WTC11 (cell line): ENCODE measurements around the gene SLC4A9.

ENCODE experiments used
- ATF3 ChIP-seq: sonication (generic); formaldehyde crosslinking; conservative IDR thresholded peaks from 2 replicates; pipeline ENCODE4 v1.8.1; 2022; ENCODE audit warnings: mild to moderate bottlenecking, missing genetic modification reagents
- CTCF ChIP-seq: fragments of 200-600 bp; IDR thresholded peaks from 2 replicates; pipeline ENCODE4 v1.8.0; 2022; ENCODE audit warnings: antibody characterized with exemption
- E2F4 ChIP-seq: sonication (generic); formaldehyde crosslinking; IDR thresholded peaks from 2 replicates; pipeline ENCODE4 v1.8.1; 2022; ENCODE audit warnings: low read depth, mild to moderate bottlenecking, moderate library complexity, missing genetic modification reagents, borderline replicate concordance
- FOXP1 ChIP-seq: sonication (generic); formaldehyde crosslinking; IDR thresholded peaks from 2 replicates; pipeline ENCODE4 v1.8.0; 2022; ENCODE audit warnings: missing genetic modification reagents, mild to moderate bottlenecking, moderate library complexity, borderline replicate concordance
- ZSCAN18 ChIP-seq: fragments of 250-450 bp; sonication (Bioruptor Pico); IDR thresholded peaks from 2 replicates; pipeline ENCODE4 v2.1.2; 2022; ENCODE audit warnings: mild to moderate bottlenecking, moderate library complexity
- TF ChIP-seq, protein P1 (sequence below): sonication (generic); formaldehyde crosslinking; IDR thresholded peaks from 2 replicates; pipeline ENCODE4 v1.8.1; 2022; ENCODE audit warnings: low read depth, missing genetic modification reagents, borderline replicate concordance

DNA sequence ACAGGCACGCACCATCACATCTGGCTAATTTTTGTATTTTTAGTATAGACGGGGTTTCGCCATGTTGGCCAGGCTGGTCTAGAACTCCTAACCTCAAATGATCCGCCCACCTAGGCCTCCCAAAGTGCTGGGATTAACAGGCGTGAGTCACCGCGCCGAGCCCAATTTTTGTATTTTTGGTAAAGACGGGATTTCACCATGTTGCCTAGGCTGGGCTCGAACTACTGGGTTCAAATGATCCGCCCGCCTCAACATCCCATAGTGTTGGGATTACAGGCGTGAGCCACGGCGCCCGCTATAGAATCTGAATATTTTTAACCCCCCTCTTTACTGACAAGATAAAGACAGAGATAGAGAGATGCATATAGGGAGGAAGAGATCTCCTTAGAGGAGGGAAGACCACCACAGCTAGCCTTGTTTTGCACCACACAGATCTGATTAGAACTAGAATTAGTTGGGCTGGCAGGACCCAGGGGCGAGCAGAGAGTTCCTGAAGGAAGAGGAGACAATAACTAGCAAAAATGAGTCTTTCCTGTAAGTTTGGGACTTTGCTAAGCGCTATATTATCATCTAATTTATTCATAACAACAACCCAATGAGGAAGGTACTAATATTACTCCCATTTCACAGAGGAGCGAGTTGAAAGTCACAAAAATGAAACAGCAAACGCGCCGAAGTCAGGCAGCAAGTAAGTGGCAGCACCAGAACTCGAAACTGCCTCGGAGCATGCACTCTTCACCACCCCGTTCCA is 40.2 kb downstream of the SLC4A9 start:
- TF ChIP-seq, protein P1, sequence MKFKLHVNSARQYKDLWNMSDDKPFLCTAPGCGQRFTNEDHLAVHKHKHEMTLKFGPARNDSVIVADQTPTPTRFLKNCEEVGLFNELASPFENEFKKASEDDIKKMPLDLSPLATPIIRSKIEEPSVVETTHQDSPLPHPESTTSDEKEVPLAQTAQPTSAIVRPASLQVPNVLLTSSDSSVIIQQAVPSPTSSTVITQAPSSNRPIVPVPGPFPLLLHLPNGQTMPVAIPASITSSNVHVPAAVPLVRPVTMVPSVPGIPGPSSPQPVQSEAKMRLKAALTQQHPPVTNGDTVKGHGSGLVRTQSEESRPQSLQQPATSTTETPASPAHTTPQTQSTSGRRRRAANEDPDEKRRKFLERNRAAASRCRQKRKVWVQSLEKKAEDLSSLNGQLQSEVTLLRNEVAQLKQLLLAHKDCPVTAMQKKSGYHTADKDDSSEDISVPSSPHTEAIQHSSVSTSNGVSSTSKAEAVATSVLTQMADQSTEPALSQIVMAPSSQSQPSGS (CRISPR knock-in tag) = no peak
- TF ChIP-seq FOXP1 (CRISPR knock-in tag) = no peak
- TF ChIP-seq ATF3 (CRISPR knock-in tag) = no peak
- no peak for TF ChIP-seq CTCF
- TF ChIP-seq E2F4 (CRISPR knock-in tag) = no peak
- no peak for TF ChIP-seq ZSCAN18 (CRISPR knock-in tag)
